ENCODE measurements around the gene ADCY10.
"Not testable (repeated sequence)": the region's sequence is repeated elsewhere in the genome, so short reads cannot be mapped to it uniquely, and the experiment has no call there.

ADCY10 gene

DNA sequence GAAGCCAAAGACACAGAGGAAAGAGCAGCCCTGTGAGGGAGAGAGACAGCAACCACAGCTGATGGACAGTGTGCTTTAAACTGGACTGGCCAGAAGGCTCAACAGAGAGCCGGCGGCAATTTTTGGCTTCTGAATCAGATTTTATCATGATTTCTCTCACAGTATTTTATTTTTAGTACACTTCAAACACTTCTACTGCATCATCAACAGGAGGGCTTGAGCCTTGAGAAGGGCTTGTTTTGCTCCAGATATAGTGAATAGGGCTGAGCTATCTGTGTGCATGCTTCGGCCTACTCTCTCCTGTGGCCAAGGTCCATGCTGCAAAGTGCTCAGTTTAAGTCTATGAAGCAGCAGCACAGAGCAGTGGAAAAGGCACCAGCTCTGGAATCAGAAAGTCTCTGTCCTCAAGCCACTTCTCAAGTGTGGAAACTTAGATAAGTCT is 33.3 kb downstream of the ADCY10 start:
- DNase-seq = no peak

- no peak for DNase-seq
These were observed 34.4 kb downstream of the ADCY10 start for GRCh38 chr1:167879508-167879907.

DNA sequence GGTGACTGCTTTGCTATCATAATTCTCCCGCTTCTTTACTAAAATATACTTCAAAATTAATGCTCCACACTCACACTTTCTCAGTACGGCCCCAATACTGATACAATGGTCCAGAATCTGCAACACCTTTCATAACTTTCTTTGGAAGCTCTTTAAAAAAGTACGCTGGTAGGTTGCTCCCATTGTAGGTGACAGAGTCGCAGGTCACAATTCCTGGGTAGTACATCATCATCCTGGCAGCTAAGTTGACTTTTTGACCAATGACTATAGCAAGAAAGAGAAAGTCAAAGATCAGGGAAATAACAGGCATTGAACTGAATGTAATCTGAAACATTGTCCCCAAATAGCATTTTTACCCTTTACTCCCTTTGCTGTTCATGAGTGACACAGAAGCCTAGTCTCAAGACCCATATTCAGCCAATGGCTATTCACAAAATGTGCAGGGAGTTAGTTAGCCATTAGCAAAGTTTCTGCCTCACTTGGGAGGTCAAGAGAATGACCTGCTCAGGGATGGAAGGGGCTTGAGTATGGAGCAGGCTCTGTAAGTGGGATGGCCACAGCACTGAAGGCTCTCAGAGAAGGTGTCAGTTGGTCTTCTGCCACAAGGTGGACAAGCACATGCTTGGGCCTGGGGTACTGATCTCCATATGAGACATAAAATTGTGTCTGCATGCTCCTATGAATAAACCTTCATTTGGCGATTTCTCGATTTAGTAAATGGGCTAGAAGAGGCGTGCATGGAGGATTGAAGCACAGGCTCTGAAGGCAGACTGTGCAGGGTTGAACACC is 35.4 kb downstream of the ADCY10 start:
- no peak for DNase-seq

GRCh38 chr1:167876597-167877175 is 37.2 kb downstream of the ADCY10 start:
- no peak for DNase-seq

DNA sequence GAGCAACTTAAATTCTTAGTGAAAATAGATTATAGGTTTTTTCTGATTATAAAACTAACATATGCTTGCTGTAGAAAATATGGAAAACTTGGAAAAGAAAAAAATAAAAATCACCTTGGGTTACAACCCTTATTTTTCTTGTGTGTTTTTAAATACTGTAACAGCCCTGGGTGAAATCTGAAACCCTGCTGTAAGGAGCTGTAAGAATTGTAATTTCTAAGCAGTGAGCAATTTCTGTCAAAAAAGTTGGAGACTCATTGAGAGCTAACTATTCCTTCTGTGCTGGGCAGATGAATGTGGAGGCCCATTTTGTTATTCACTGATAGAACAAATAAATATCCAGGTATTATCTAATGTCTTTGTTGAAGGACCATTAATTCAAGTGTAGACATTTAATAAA is 42.6 kb downstream of the ADCY10 start:
- DNase-seq = no peak

- not testable (repeated sequence) for DNase-seq
These were observed 44.6 kb downstream of the ADCY10 start for GRCh38 chr1:167869157-167870001.

DNA sequence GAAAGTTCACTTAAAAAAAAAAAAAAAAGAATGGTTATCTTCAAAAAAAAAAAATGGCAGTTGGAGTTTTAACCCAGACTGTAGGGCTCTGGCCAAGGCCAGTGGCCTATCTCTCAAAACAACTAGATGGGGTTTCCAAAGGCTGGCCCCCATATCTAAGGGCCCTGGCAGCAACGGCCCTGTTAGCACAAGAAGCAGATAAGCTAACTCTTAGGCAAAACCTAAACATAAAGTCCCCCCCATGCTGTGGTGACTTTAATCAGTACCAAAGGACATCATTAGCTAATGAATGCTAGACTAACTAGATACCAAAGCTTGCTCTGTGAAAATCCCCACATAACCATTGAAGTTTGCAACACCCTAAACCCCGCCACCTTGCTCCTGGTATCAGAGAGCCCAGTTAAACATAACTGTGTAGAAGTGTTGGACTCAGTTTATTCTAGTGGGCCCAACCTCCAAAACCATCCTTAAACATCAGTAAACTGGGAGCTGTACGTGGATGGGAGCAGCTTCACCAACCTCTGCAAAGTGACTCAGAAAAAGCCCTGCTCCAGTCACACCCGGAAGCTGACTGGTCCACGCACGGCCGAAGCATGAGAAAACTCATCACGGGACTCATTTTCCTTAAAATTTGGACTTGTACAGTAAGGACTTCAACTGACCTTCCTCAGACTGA is 47.1 kb downstream of the ADCY10 start:
- DNase-seq = not testable (repeated sequence)

DNA sequence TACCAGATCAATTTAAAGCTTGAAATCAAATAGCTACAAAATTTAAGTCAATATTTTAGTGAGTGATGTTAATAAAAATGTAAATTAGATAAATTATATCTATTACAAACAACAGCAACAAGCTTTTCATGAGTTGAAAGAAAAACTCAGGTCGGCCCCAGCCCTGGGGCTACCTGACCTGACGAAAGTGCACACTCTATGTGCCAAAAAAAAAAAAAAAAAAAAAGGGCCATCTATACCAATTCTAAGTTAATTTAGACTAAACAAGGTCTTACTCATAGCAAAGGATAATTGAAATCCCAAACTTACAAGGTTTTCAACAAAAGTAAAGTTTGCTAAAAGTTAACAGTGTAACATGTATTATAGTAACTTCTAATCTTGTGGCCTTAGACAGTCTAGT is 47.6 kb downstream of the ADCY10 start:
- not testable (repeated sequence) for DNase-seq

GRCh38 chr1:167865804-167866308 is 48.1 kb downstream of the ADCY10 start:
- DNase-seq = not testable (repeated sequence)

- DNase-seq = not testable (repeated sequence)
These were observed 48.7 kb downstream of the ADCY10 start for GRCh38 chr1:167865193-167865592.

GRCh38 chr1:167864392-167865032 is 49.4 kb downstream of the ADCY10 start:
- DNase-seq = no peak

DNA sequence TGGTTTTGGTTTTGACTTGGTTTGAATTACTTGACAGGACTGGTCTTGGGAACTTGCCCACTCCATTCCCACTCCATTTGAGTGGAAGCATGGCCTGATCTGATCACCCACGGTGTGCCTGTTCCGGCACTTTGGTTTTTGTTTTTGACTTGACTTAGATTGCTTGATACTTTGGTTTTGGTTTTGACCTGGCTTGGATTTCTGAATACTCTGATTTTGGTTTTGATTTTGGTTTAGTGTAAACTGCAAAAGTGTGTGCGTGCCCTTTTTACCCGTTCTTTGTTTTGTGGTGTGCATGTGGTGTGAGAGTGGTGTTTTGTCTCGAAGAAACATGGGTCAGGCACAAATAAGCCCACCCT is 50.0 kb downstream of the ADCY10 start:
- no peak for DNase-seq

DNA sequence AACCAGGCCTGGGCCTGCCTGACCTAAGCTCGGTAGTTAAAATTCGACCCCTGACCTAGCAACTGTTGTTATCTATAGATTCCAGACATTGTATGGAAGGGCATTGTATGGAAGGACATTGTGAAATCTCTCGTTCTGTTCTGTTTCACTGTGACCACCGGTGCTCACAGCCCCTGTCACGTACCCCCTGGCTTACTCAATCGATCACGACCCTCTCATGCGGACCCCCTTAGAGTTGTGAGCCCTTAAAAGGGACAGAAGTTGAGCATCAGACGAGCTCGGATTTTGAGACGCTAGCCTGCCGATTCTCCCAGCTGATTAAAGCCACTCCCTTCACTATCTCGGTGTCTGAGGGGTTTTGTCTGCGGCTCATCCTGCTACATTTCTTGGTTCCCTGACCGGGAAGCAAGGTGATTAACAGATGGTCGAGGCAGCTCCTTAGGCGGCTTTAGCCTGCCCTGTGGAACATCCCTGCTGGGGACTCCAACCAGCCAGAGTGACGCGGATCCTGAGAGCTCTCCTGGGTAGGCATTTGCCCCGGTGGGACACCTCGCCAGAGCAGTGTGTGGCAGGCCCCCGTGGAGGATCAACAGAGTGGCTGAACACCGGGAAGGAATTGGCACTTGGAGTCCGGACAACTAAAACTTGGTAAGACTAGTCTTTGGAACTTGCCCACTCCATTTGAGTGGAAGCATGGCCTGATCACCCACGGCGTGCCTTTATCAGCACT is 50.6 kb downstream of the ADCY10 start:
- DNase-seq = not testable (repeated sequence)

DNA sequence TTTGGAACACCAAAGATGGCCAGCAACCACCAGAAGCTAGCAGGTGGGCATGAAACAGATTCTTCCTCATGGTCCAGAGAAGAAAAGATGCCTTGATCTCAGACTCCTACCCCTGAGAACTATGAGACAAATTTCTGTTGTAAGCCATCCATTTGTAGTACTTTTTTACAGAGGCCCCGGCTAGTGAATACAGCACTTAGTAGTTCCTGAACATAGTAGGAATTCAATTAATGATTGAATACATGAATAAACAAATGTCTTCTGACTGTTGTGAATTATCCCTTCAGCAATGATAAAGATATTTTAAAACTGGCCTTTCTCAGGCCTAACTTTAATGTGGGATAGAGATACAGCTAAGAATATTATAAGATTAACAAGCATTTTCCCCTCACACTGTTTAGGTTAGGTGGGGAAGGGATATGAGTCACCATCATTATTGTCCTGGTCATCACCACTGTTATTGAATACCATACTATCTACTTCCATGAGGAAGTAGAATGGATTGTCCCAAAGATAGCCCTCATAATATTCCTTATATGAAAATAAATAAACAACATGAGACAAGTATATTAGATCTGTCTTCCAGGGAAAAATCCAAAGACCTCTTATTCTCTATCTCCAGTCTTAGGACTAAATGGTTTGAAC is 51.4 kb downstream of the ADCY10 start:
- DNase-seq = no peak

DNA sequence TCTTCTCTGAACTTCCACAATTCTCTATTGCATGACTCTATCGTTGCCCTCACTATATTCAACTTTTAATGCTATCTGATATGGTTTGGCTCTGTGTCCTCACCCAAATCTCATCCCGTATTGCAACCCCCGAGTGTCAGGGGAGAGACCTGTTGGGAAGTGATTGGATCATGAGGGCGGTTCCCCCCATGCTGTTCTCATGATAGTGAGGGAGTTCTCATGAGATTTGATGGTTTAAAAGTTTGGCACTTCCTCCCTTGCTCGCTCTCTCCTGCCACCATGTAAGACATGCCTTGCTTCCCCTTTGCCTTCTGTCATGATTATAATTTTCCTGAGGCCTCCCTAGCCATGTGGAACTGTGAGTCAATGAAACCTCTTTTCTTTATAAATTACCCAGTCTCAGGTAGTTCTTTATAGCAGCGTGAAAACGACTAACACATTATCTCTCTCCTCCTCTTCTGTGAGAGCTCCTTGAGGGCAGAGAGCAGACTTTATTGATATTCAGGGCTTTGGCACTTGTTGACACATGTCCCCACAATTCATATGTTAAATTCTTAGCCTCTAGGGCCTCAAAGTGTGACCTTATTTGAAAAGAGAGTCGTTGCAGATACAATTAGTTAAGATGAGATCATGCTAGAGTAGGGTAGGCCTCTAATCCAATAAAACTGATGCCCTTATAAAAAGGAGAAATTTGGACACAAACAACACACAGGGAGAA is 52.1 kb downstream of the ADCY10 start:
- no peak for DNase-seq

DNA sequence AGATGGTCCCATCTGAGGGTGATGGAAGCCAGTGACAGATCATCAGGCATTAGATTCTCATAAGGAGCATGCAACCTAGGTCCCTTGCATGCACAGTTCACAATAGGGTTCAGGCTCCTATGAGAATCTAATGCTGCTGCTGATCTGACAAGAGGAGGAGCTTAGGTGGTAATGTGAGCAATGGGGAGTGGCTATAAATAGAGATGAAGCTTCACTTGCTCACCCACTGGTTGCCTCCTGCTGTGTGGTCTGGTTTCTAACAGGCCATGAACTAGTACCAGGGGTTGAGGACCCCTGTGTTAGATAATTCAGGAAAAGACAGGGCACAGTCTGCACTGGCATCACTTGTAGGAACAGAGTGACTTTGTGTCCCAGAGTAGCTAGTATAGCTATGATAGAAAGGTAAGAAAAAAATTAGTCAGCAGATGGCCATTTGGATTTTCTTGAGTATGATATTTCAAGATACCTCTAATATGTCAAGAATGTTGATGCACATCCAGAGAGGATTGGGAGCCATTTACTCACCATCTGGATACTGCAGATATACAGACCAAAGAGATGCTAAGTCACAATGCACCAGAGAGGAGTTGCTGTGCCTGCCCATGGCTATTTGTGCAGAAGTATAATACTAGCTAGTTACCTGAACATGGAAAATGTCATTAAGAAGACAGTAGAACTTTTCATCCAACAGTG is 53.6 kb downstream of the ADCY10 start:
- no peak for DNase-seq

DNA sequence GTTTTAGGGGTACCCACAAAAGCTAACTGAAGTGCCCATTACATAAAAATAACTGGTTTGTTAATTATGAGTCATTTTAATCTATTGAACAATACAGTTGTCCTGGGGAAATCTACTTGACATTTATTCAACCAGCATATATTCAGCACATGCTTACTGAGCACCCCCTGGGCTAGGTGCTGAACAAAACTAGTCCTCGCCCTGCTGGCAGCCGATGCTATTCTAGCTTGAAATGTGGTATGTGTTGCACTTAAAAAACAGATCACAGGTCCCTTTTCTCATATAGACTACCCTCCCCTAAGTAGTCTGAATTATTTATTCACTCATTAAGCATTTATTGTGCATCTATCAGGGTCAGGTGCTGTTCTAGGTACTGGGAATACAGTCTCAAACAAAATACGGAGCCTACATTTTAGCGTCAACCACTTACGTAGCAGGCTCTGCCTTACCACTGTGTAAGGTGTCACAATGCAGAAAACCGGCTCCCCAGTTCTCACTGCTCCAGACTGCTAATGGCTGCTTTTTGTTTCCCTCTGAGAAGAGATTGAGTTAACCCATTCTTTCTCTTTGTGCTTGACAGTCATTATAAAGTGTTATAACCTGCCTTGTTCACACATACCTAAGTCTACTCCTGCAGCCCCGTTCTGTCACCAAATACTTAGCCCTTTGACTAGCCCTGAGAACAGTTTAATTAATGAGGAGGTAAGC is 57.1 kb downstream of the ADCY10 start:
- DNase-seq = no peak

- no peak for DNase-seq
These were observed 59.8 kb downstream of the ADCY10 start for GRCh38 chr1:167854184-167854583.

DNA sequence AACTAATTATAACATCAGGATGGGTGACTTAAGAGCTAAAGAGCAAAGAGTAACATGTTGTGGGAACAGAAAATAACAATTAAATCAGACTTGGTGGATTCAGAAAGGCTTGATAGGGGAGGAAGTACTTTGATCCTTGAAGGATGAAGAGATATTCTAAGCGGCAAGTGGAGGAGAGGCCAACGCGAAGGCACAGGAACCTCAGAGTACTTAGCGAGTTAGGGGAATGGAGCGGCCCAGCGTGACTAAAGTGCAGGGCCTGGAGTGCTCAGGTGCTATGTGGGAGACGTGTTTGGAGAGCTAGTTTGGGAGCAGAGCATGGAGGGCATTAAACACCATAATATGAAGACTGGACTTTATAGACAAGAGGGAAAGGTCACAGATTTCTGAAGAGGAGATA is 64.3 kb downstream of the ADCY10 start:
- no peak for DNase-seq
